Mesothelial cell of epicardium (in vitro differentiated cells): ENCODE measurements around the gene PAX7. TPM values are rescaled to one million over a fixed set of nuclear protein-coding genes. Genes with fewer than 3 reads are reported as not detected.

Experiments
- DNase-seq, 2 experiments: peaks; one replicate each; pipeline ENCODE4 v3.0.0; 2021; ENCODE audit warnings: low spot score in 2 of 2; ENCODE audit not compliant: unreplicated experiment in 2 of 2
- H3K27ac Mint-ChIP-seq: 2 replicates; pipeline ENCODE4 v1.8.0; 2021; ENCODE audit warnings: mixed read lengths
- H3K27me3 Mint-ChIP-seq: 2 replicates; pipeline ENCODE4 v1.8.0; 2021; ENCODE audit warnings: low read depth, mixed read lengths
- H3K36me3 Mint-ChIP-seq: 2 replicates; pipeline ENCODE4 v1.8.0; 2021; ENCODE audit warnings: mixed read lengths
- H3K4me1 Mint-ChIP-seq: 2 replicates; pipeline ENCODE4 v1.8.0; 2021; ENCODE audit warnings: mixed read lengths
- H3K4me3 Mint-ChIP-seq: 2 replicates; pipeline ENCODE4 v1.8.0; 2021; ENCODE audit warnings: mild to moderate bottlenecking, moderate library complexity, mixed read lengths
- H3K9me3 Mint-ChIP-seq: 2 replicates; pipeline ENCODE4 v1.8.0; 2021; ENCODE audit warnings: mixed read lengths
- CTCF ChIP-seq: fragments of 200-600 bp; sonication (generic); IDR thresholded peaks from one replicate; pipeline ENCODE4 v1.5.0; 2021; ENCODE audit warnings: antibody characterized with exemption; ENCODE audit not compliant: unreplicated experiment
- total RNA-seq: library from RNA; stranded (reverse); gene quantifications from 3 replicates; pipeline ENCODE4 v1.2.1, GENCODE V29; 2021

Gene PAX7
- total RNA-seq, 1 donor from 2014 or later, result not detected

GRCh38 chr1:18770799-18771198, 140.2 kb downstream of the PAX7 start:
- Mint-ChIP-seq H3K36me3 (no peaks in the 10 kb centered on the region), H3K27ac (no peak overlapping the region), H3K27me3 (peaks cover 78% of the 10 kb centered on the region), H3K9me3 (no peaks in the 10 kb centered on the region), H3K4me1 (no peaks in the 10 kb centered on the region), H3K4me3 (no peak overlapping the region)
- DNase-seq, result no peak
- no peak for TF ChIP-seq CTCF

GRCh38 chr1:18773753-18774152, 143.1 kb downstream of the PAX7 start:
- Mint-ChIP-seq H3K36me3 (no peaks in the 10 kb centered on the region), H3K9me3 (no peaks in the 10 kb centered on the region), H3K27ac (no peak overlapping the region), H3K4me3 (no peak overlapping the region), H3K27me3 (peaks cover 69% of the 10 kb centered on the region), H3K4me1 (no peaks in the 10 kb centered on the region)
- no peak for DNase-seq
- TF ChIP-seq CTCF, result no peak

GRCh38 chr1:18775341-18775740, 144.7 kb downstream of the PAX7 start:
- no peak overlapping the region for H3K27ac Mint-ChIP-seq
- H3K4me1 Mint-ChIP-seq, result no peaks in the 10 kb centered on the region
- no peaks in the 10 kb centered on the region for H3K36me3 Mint-ChIP-seq
- no peak for TF ChIP-seq CTCF
- H3K9me3 Mint-ChIP-seq, result no peaks in the 10 kb centered on the region
- no peak overlapping the region for H3K4me3 Mint-ChIP-seq
- DNase-seq, result no peak
- H3K27me3 Mint-ChIP-seq, result peaks cover 67% of the 10 kb centered on the region

GRCh38 chr1:18776777-18777176, 146.1 kb downstream of the PAX7 start:
- Mint-ChIP-seq H3K4me1 (no peaks in the 10 kb centered on the region), H3K4me3 (no peak overlapping the region), H3K36me3 (no peaks in the 10 kb centered on the region), H3K9me3 (no peaks in the 10 kb centered on the region), H3K27ac (no peak overlapping the region), H3K27me3 (peaks cover 66% of the 10 kb centered on the region)
- TF ChIP-seq CTCF, result no peak
- no peak for DNase-seq

- DNase-seq, result no peak
- H3K4me3 Mint-ChIP-seq, result no peak overlapping the region
- H3K27ac Mint-ChIP-seq, result no peak overlapping the region
- H3K27me3 Mint-ChIP-seq, result peaks cover 64% of the 10 kb centered on the region
- no peaks in the 10 kb centered on the region for H3K9me3 Mint-ChIP-seq
- no peak for TF ChIP-seq CTCF
- H3K36me3 Mint-ChIP-seq, result no peaks in the 10 kb centered on the region
- H3K4me1 Mint-ChIP-seq, result no peaks in the 10 kb centered on the region
Measured at GRCh38 chr1:18778437-18778836, 147.8 kb downstream of the PAX7 start.

GRCh38 chr1:18781031-18781430, 150.4 kb downstream of the PAX7 start:
- H3K36me3 Mint-ChIP-seq, result no peaks in the 10 kb centered on the region
- no peak overlapping the region for H3K4me3 Mint-ChIP-seq
- no peak for TF ChIP-seq CTCF
- peaks cover 67% of the 10 kb centered on the region for H3K27me3 Mint-ChIP-seq
- peaks cover 4% of the 10 kb centered on the region for H3K4me1 Mint-ChIP-seq
- H3K9me3 Mint-ChIP-seq, result no peaks in the 10 kb centered on the region
- no peak overlapping the region for H3K27ac Mint-ChIP-seq
- no peak for DNase-seq
